K562 (cell line): ENCODE results near the gene SHB. TPM values are rescaled to one million over a fixed set of nuclear protein-coding genes. Genes with fewer than 3 reads are reported as not detected.

Source experiments
- ATF7 ChIP-seq: fragments of 450-650 bp; IDR thresholded peaks from 2 replicates; pipeline ENCODE4 v1.7.1; 2014; ENCODE audit warnings: mild to moderate bottlenecking, moderate library complexity
- FOXA1 ChIP-seq: fragments of 450-650 bp; IDR thresholded peaks from 2 replicates; pipeline ENCODE4 v1.6.1; 2016; ENCODE audit warnings: mild to moderate bottlenecking, borderline replicate concordance
- HDAC8 ChIP-seq: fragments of 450-650 bp; IDR thresholded peaks from 2 replicates; pipeline ENCODE4 v1.6.1; 2016; ENCODE audit warnings: mild to moderate bottlenecking, missing genetic modification characterization, moderate library complexity, missing compliant biosample characterization
- JUND ChIP-seq, 2 experiments: IDR thresholded peaks; 2 replicates in 1 of 2; 3 replicates in 1 of 2; pipeline ENCODE4 v1.6.1; 2011; ENCODE audit warnings: borderline replicate concordance in 2 of 2, low read depth in 2 of 2, low read length in 2 of 2, improper control_type of control experiment in 1 of 2, missing biosample characterization in 1 of 2, missing genetic modification characterization in 1 of 2, missing genetic modification reagents in 1 of 2
- KDM1A ChIP-seq, 2 experiments: fragments of 450-650 bp; IDR thresholded peaks; 2 replicates each; pipeline ENCODE4 v1.6.1; 2016; ENCODE audit warnings: mild to moderate bottlenecking in 2 of 2
- STAG1 ChIP-seq: sonication (generic); formaldehyde crosslinking; IDR thresholded peaks from 2 replicates; pipeline ENCODE4 v1.5.0; 2020; ENCODE audit warnings: missing genetic modification reagents, borderline replicate concordance
- polyA plus RNA-seq, 8 experiments: library from polyadenylated mRNA; depleted of rRNA in 4 of 8; stranded (reverse) in 5 of 8; unstranded in 3 of 8; fragments of >200 nt; fragmentation: Nextera tagmentation in 2 of 8; fragmentation: Illumina TruSeq in 1 of 8; extraction: Ambion mirVana in 2 of 8; extraction: Trizol in 1 of 8; gene quantifications; 2 replicates each; pipeline versions ENCODE4 v1.2.1 to v1.2.3, GENCODE V29; 2011 to 2014; ENCODE audit warnings: inconsistent platforms in 1 of 8, missing spikeins in 1 of 8
- total RNA-seq, 7 experiments: library from RNA; depleted of rRNA in 6 of 7; stranded (reverse); fragments of >200 nt in 6 of 7; fragmentation: Illumina TruSeq in 2 of 7; extraction: Trizol in 2 of 7; gene quantifications; 2 replicates each; pipeline versions ENCODE4 v1.2.1 to v1.2.3, GENCODE V29; 2011 to 2021; ENCODE audit warnings: low replicate concordance in 1 of 7
- TF ChIP-seq, protein P1 (sequence below): fragments of 450-650 bp; IDR thresholded peaks from 2 replicates; pipeline ENCODE4 v1.6.1; 2016; ENCODE audit warnings: mild to moderate bottlenecking, moderate library complexity
- TF ChIP-seq, protein P2 (sequence below): IDR thresholded peaks from 2 replicates; pipeline ENCODE4 v1.6.1; 2016; ENCODE audit warnings: missing genetic modification characterization, missing compliant biosample characterization
- TF ChIP-seq, protein P3 (sequence below): sonication (generic); formaldehyde crosslinking; IDR thresholded peaks from 2 replicates; pipeline ENCODE4 v1.8.1; 2022; ENCODE audit warnings: missing genetic modification reagents
- TF ChIP-seq, protein P4 (sequence below): fragments of 250-450 bp; sonication (Bioruptor Pico); IDR thresholded peaks from 2 replicates; pipeline ENCODE4 v1.8.0; 2021; ENCODE audit warnings: borderline replicate concordance, mild to moderate bottlenecking, moderate library complexity; ENCODE audit not compliant: poor library complexity, severe bottlenecking

SHB gene
- total and polyA plus RNA-seq, 9 of the 15 experiments (the other 6 are each of a cell fraction or from before 2014, with no cell fraction given), result 0.78 to 16.0 (median 5.3) TPM

DNA sequence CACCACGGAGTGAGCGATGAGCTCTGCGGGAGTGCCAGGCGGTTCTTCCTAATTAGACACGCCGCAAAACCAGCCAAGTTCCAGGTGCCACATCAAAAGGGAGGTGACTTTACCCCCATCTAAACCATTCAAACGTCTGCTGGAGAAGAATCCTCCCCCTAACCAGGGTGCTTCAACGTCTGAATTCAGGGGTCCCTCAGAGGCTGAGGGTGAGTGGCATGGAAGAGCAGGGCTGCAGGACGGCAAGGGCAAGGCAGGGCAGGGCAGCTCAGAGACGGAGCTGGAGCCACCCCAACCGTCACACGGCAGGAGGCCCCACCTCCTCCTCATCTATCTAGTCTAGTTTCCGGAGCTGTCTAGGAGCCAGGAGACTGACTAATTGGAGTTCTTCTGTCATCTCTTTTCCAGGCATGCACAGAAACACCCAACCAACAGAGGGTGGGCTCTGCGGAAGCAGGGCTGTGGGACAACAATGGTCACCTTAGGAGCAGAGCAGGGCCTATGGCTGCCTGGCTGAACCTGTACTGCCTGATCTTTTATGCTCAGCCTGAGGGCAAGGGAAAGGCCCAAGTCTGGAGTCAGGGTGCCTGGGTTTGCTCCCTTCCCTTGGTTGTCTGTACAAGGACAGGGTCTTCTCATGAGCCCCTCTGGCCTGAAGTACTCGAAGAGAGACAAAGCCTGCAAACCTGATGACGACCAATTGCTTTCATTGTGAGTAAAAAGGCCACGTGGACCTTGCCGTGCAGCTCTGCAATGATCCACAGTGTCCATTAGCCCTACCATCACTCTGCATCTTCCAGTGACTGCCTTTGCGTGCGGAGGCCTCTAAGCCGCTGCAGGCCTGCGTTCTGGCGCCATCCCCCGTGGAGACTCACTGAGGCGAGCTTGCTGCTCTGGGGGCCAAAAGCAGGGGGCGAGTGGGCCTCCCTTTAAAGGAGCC lies 84.1 kb downstream of the SHB start (continued):
- TF ChIP-seq, protein P1, sequence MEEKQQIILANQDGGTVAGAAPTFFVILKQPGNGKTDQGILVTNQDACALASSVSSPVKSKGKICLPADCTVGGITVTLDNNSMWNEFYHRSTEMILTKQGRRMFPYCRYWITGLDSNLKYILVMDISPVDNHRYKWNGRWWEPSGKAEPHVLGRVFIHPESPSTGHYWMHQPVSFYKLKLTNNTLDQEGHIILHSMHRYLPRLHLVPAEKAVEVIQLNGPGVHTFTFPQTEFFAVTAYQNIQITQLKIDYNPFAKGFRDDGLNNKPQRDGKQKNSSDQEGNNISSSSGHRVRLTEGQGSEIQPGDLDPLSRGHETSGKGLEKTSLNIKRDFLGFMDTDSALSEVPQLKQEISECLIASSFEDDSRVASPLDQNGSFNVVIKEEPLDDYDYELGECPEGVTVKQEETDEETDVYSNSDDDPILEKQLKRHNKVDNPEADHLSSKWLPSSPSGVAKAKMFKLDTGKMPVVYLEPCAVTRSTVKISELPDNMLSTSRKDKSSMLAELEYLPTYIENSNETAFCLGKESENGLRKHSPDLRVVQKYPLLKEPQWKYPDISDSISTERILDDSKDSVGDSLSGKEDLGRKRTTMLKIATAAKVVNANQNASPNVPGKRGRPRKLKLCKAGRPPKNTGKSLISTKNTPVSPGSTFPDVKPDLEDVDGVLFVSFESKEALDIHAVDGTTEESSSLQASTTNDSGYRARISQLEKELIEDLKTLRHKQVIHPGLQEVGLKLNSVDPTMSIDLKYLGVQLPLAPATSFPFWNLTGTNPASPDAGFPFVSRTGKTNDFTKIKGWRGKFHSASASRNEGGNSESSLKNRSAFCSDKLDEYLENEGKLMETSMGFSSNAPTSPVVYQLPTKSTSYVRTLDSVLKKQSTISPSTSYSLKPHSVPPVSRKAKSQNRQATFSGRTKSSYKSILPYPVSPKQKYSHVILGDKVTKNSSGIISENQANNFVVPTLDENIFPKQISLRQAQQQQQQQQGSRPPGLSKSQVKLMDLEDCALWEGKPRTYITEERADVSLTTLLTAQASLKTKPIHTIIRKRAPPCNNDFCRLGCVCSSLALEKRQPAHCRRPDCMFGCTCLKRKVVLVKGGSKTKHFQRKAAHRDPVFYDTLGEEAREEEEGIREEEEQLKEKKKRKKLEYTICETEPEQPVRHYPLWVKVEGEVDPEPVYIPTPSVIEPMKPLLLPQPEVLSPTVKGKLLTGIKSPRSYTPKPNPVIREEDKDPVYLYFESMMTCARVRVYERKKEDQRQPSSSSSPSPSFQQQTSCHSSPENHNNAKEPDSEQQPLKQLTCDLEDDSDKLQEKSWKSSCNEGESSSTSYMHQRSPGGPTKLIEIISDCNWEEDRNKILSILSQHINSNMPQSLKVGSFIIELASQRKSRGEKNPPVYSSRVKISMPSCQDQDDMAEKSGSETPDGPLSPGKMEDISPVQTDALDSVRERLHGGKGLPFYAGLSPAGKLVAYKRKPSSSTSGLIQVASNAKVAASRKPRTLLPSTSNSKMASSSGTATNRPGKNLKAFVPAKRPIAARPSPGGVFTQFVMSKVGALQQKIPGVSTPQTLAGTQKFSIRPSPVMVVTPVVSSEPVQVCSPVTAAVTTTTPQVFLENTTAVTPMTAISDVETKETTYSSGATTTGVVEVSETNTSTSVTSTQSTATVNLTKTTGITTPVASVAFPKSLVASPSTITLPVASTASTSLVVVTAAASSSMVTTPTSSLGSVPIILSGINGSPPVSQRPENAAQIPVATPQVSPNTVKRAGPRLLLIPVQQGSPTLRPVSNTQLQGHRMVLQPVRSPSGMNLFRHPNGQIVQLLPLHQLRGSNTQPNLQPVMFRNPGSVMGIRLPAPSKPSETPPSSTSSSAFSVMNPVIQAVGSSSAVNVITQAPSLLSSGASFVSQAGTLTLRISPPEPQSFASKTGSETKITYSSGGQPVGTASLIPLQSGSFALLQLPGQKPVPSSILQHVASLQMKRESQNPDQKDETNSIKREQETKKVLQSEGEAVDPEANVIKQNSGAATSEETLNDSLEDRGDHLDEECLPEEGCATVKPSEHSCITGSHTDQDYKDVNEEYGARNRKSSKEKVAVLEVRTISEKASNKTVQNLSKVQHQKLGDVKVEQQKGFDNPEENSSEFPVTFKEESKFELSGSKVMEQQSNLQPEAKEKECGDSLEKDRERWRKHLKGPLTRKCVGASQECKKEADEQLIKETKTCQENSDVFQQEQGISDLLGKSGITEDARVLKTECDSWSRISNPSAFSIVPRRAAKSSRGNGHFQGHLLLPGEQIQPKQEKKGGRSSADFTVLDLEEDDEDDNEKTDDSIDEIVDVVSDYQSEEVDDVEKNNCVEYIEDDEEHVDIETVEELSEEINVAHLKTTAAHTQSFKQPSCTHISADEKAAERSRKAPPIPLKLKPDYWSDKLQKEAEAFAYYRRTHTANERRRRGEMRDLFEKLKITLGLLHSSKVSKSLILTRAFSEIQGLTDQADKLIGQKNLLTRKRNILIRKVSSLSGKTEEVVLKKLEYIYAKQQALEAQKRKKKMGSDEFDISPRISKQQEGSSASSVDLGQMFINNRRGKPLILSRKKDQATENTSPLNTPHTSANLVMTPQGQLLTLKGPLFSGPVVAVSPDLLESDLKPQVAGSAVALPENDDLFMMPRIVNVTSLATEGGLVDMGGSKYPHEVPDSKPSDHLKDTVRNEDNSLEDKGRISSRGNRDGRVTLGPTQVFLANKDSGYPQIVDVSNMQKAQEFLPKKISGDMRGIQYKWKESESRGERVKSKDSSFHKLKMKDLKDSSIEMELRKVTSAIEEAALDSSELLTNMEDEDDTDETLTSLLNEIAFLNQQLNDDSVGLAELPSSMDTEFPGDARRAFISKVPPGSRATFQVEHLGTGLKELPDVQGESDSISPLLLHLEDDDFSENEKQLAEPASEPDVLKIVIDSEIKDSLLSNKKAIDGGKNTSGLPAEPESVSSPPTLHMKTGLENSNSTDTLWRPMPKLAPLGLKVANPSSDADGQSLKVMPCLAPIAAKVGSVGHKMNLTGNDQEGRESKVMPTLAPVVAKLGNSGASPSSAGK, result no peak
- TF ChIP-seq JUND (IDR thresholded peaks at IDR 0.05; ENCODE audit: borderline replicate concordance, low read depth, low read length) (peak; percentile 68; the same call in 1 of the 2 replicates), JUND (tag; IDR thresholded peaks at IDR 0.05; ENCODE audit: borderline replicate concordance, low read depth, low read length) (peak; percentile 58; the same call in 2 of the 3 replicates), ATF7 (peak; percentile 41; the same call in 1 of the 2 replicates), STAG1 (CRISPR knock-in tag) (no peak), KDM1A (IDR thresholded peaks at IDR 0.05) (no peak), HDAC8 (tag) (no peak), FOXA1 (no peak)
- TF ChIP-seq, protein P2, sequence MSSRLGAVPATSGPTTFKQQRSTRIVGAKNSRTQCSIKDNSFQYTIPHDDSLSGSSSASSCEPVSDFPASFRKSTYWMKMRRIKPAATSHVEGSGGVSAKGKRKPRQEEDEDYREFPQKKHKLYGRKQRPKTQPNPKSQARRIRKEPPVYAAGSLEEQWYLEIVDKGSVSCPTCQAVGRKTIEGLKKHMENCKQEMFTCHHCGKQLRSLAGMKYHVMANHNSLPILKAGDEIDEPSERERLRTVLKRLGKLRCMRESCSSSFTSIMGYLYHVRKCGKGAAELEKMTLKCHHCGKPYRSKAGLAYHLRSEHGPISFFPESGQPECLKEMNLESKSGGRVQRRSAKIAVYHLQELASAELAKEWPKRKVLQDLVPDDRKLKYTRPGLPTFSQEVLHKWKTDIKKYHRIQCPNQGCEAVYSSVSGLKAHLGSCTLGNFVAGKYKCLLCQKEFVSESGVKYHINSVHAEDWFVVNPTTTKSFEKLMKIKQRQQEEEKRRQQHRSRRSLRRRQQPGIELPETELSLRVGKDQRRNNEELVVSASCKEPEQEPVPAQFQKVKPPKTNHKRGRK (tag), result no peak
- TF ChIP-seq, protein P3, sequence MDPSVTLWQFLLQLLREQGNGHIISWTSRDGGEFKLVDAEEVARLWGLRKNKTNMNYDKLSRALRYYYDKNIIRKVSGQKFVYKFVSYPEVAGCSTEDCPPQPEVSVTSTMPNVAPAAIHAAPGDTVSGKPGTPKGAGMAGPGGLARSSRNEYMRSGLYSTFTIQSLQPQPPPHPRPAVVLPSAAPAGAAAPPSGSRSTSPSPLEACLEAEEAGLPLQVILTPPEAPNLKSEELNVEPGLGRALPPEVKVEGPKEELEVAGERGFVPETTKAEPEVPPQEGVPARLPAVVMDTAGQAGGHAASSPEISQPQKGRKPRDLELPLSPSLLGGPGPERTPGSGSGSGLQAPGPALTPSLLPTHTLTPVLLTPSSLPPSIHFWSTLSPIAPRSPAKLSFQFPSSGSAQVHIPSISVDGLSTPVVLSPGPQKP (CRISPR knock-in tag), result no peak
- TF ChIP-seq, protein P4, sequence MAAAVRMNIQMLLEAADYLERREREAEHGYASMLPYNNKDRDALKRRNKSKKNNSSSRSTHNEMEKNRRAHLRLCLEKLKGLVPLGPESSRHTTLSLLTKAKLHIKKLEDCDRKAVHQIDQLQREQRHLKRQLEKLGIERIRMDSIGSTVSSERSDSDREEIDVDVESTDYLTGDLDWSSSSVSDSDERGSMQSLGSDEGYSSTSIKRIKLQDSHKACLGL (CRISPR knock-in tag), result no peak
